Measurements from ENCODE around the gene SPEF2.

DNA sequence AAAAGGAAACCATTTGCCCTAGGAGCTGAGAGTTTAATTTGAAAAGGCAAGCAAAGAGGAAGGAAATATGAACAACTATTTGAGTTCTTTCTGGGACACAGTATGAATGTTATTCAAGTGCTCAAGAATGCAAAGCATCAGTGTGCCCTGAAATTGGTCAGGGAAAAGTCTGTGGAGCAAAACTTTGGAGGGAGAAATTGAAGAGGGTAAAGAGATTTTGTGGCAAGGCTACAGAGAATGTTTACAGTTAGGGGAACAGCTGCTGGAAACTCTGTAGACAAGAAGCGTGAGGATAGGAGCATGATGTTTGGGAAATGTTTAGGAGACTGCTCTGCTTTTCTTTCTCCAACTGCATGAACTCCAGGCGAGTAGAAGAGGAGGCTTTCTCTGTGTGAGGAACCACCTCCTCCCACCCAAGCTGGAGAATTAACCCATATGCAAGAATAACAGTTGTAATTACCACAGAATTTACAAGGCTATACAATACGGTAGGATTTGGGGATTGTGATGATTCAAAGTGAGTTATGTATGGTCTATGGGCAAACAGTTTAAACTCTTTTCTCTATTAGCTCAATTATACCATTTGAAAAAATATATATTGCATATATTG, 163.6 kb downstream of the SPEF2 start:
- TF ChIP-seq SUZ12 (IDR thresholded peaks at IDR 0.05; ENCODE audit: extremely low read depth, insufficient read depth, insufficient read length) (no peak), YY1 (IDR thresholded peaks at IDR 0.05; ENCODE audit: insufficient read depth, insufficient read length) (no peak), ZNF274 (IDR thresholded peaks at IDR 0.05; ENCODE audit: low read depth, low read length) (no peak)

All from NT2/D1 (cell line).